K562 (cell line): ENCODE measurements around the gene ABCG5. TPM values are rescaled to one million over a fixed set of nuclear protein-coding genes. Genes with fewer than 3 reads are reported as not detected.

Experiments used
- BRF1 ChIP-seq: IDR thresholded peaks from 3 replicates; pipeline ENCODE4 v1.6.1; 2011; ENCODE audit warnings: borderline replicate concordance, mild to moderate bottlenecking; ENCODE audit not compliant: insufficient read length; ENCODE audit errors: extremely low read depth
- C11orf30 ChIP-seq: fragments of 450-650 bp; IDR thresholded peaks from 2 replicates; pipeline ENCODE4 v1.6.1; 2016; ENCODE audit warnings: low read depth, mild to moderate bottlenecking
- CC2D1A ChIP-seq: fragments of 450-650 bp; IDR thresholded peaks from 2 replicates; pipeline ENCODE4 v1.6.1; 2017; ENCODE audit warnings: mild to moderate bottlenecking
- CHD4 ChIP-seq: fragments of 200-600 bp; sonication (generic); IDR thresholded peaks from 3 replicates; pipeline ENCODE4 v1.6.1; 2012; ENCODE audit warnings: low read depth, mild to moderate bottlenecking, mixed read lengths, low read length, inconsistent platforms; ENCODE audit not compliant: insufficient read depth, insufficient replicate concordance, poor library complexity, severe bottlenecking
- GATA2 ChIP-seq: sonication (generic); formaldehyde crosslinking; IDR thresholded peaks from 2 replicates; pipeline ENCODE4 v1.4.0; 2020; ENCODE audit warnings: mild to moderate bottlenecking, missing genetic modification reagents
- HLTF ChIP-seq: fragments of 450-650 bp; IDR thresholded peaks from 2 replicates; pipeline ENCODE4 v1.6.1; 2016
- HMBOX1 ChIP-seq: sonication (generic); IDR thresholded peaks from 2 replicates; pipeline ENCODE4 v1.6.1; 2016
- ID3 ChIP-seq, 2 experiments: fragments of 250-450 bp in 1 of 2; fragments of 450-650 bp in 1 of 2; sonication (Bioruptor Pico) in 1 of 2; IDR thresholded peaks; 2 replicates each; pipeline versions ENCODE4 v1.6.1 to v1.8.0; 2016 to 2021; ENCODE audit warnings: mild to moderate bottlenecking in 2 of 2, moderate library complexity in 2 of 2, missing compliant biosample characterization in 1 of 2, missing genetic modification characterization in 1 of 2
- KAT7 ChIP-seq: sonication (generic); formaldehyde crosslinking; IDR thresholded peaks from 2 replicates; pipeline ENCODE4 v1.8.0; 2022; ENCODE audit warnings: missing genetic modification reagents, mild to moderate bottlenecking, borderline replicate concordance
- KDM2B ChIP-seq: fragments of 250-450 bp; sonication (Bioruptor Pico); IDR thresholded peaks from 2 replicates; pipeline ENCODE4 v1.8.0; 2021; ENCODE audit warnings: mild to moderate bottlenecking, moderate library complexity
- MCM3 ChIP-seq: fragments of 450-650 bp; IDR thresholded peaks from 2 replicates; pipeline ENCODE4 v1.6.1; 2016
- MTA2 ChIP-seq: fragments of 450-650 bp; IDR thresholded peaks from 2 replicates; pipeline ENCODE4 v1.6.1; 2016; ENCODE audit warnings: low read depth
- MXI1 ChIP-seq: IDR thresholded peaks from 2 replicates; pipeline ENCODE4 v1.6.1; 2011; ENCODE audit warnings: low read depth, mild to moderate bottlenecking, improper control_type of control experiment, low read length
- OTX1 ChIP-seq: fragments of 450-650 bp; formaldehyde crosslinking; IDR thresholded peaks from 2 replicates; pipeline ENCODE4 v1.4.0; 2022; ENCODE audit warnings: mild to moderate bottlenecking
- PHB2 ChIP-seq: fragments of 450-650 bp; IDR thresholded peaks from 2 replicates; pipeline ENCODE4 v1.6.1; 2017; ENCODE audit warnings: low read depth
- RB1 ChIP-seq: fragments of 450-650 bp; IDR thresholded peaks from 2 replicates; pipeline ENCODE4 v1.6.1; 2017; ENCODE audit warnings: low read depth, mild to moderate bottlenecking
- RBM34 ChIP-seq: fragments of 200-400 bp; formaldehyde crosslinking; IDR thresholded peaks from 2 replicates; pipeline ENCODE4 v1.6.1; 2018; ENCODE audit warnings: low read length, borderline replicate concordance; ENCODE audit not compliant: insufficient read depth
- SIN3A ChIP-seq, 2 experiments: fragments of 150-350 bp in 1 of 2; IDR thresholded peaks; 2 replicates each; pipeline ENCODE4 v1.6.1; 2011 to 2016; ENCODE audit warnings: borderline replicate concordance in 2 of 2, low read depth in 2 of 2, low read length in 2 of 2, mild to moderate bottlenecking in 2 of 2, moderate library complexity in 2 of 2; ENCODE audit not compliant: control insufficient read depth in 1 of 2
- SMARCB1 ChIP-seq: IDR thresholded peaks from 2 replicates; pipeline ENCODE4 v1.6.1; 2011; ENCODE audit warnings: improper control_type of control experiment, low read depth; ENCODE audit not compliant: insufficient read length
- SP2 ChIP-seq: IDR thresholded peaks from 2 replicates; pipeline ENCODE4 v1.6.1; 2011; ENCODE audit warnings: mild to moderate bottlenecking, low read depth, low read length, moderate library complexity; ENCODE audit not compliant: poor library complexity, severe bottlenecking; ENCODE audit errors: extremely low read depth
- TSC22D4 ChIP-seq: fragments of 450-650 bp; IDR thresholded peaks from 2 replicates; pipeline ENCODE4 v1.6.1; 2016; ENCODE audit warnings: missing genetic modification characterization, missing biosample characterization, control low read depth
- ZFX ChIP-seq: sonication (generic); formaldehyde crosslinking; IDR thresholded peaks from 2 replicates; pipeline ENCODE4 v1.8.0; 2022; ENCODE audit warnings: mild to moderate bottlenecking, missing genetic modification reagents, moderate library complexity
- ZNF3 ChIP-seq: fragments of 250-450 bp; sonication (Bioruptor Pico); IDR thresholded peaks from 2 replicates; pipeline ENCODE4 v1.5.0; 2021; ENCODE audit warnings: mild to moderate bottlenecking, moderate library complexity
- ZNF354B ChIP-seq: fragments of 250-450 bp; sonication (Bioruptor Pico); IDR thresholded peaks from 2 replicates; pipeline ENCODE4 v1.4.0; 2020
- ZNF436 ChIP-seq: fragments of 250-450, 450-650 bp; sonication (Bioruptor Pico); formaldehyde crosslinking; IDR thresholded peaks from 2 replicates; pipeline ENCODE4 v1.7.0; 2020; ENCODE audit warnings: mild to moderate bottlenecking
- ZNF639 ChIP-seq, 2 experiments: fragments of 200-800 bp in 1 of 2; sonication (Bioruptor generic) in 1 of 2; sonication (generic) in 1 of 2; formaldehyde crosslinking in 1 of 2; IDR thresholded peaks in 1 of 2; conservative IDR thresholded peaks in 1 of 2; 2 replicates each; pipeline versions ENCODE4 v1.5.0 to v1.6.1; 2016 to 2020; ENCODE audit warnings: missing compliant biosample characterization in 1 of 2, missing genetic modification characterization in 1 of 2, missing genetic modification reagents in 1 of 2
- ZNF766 ChIP-seq: fragments of 200-800 bp; sonication (Bioruptor generic); conservative IDR thresholded peaks from 2 replicates; pipeline ENCODE4 v1.6.1; 2016; ENCODE audit warnings: missing genetic modification characterization, missing compliant biosample characterization
- ZNF778 ChIP-seq: fragments of 450-650 bp; formaldehyde crosslinking; IDR thresholded peaks from 2 replicates; pipeline ENCODE4 v1.4.0; 2020; ENCODE audit warnings: mild to moderate bottlenecking, moderate library complexity
- polyA plus RNA-seq, 8 experiments: library from polyadenylated mRNA; depleted of rRNA in 4 of 8; stranded (reverse) in 5 of 8; unstranded in 3 of 8; fragments of >200 nt; fragmentation: Nextera tagmentation in 2 of 8; fragmentation: Illumina TruSeq in 1 of 8; extraction: Ambion mirVana in 2 of 8; extraction: Trizol in 1 of 8; gene quantifications; 2 replicates each; pipeline versions ENCODE4 v1.2.1 to v1.2.3, GENCODE V29; 2011 to 2014; ENCODE audit warnings: inconsistent platforms in 1 of 8, missing spikeins in 1 of 8
- total RNA-seq, 7 experiments: library from RNA; depleted of rRNA in 6 of 7; stranded (reverse); fragments of >200 nt in 6 of 7; fragmentation: Illumina TruSeq in 2 of 7; extraction: Trizol in 2 of 7; gene quantifications; 2 replicates each; pipeline versions ENCODE4 v1.2.1 to v1.2.3, GENCODE V29; 2011 to 2021; ENCODE audit warnings: low replicate concordance in 1 of 7

ABCG5 gene
- total and polyA plus RNA-seq, 9 of the 15 experiments (the other 6 are each of a cell fraction or from before 2014, with no cell fraction given): 0.01 TPM; not detected in 7

GRCh38 chr2:43773876-43774613, 64.6 kb downstream of the ABCG5 start, which contains the start of gene DYNC2LI1 (continued):
- TF ChIP-seq HMBOX1 (no peak), PHB2 (no peak), ZNF354B (no peak), KDM2B (no peak), ZNF766 (CRISPR knock-in tag) (no peak), ID3 (CRISPR knock-in tag; IDR thresholded peaks at IDR 0.05) (no peak), ID3 (tag; IDR thresholded peaks at IDR 0.05) (no peak), SMARCB1 (no peak), HLTF (no peak), CC2D1A (no peak), ZFX (CRISPR knock-in tag) (peak; percentile 95), ZNF3 (CRISPR knock-in tag) (no peak), SIN3A (IDR thresholded peaks at IDR 0.05; ENCODE audit: borderline replicate concordance in 2 of 2, control insufficient read depth in 1 of 2, low read depth in 2 of 2, low read length in 2 of 2) (peak; percentile 86 to 96; a peak in 3 of 4 replicates), TSC22D4 (tag) (no peak), ZNF436 (no peak), RBM34 (no peak), MCM3 (no peak), CHD4 (no peak), ZNF778 (CRISPR knock-in tag) (no peak), MXI1 (peak; percentile 97), GATA2 (CRISPR knock-in tag) (no peak), SP2 (no peak), RB1 (peak; percentile 42; the same call in 1 of the 2 replicates), OTX1 (CRISPR knock-in tag) (no peak), KAT7 (CRISPR knock-in tag) (no peak), MTA2 (no peak), BRF1 (no peak), ZNF639 (CRISPR knock-in tag; conservative IDR thresholded peaks at IDR 0.05 in 1 of 2, IDR thresholded peaks at IDR 0.05 in 1 of 2) (no peak; a peak in 1 of 4 replicates), C11orf30 (no peak)
